ENCODE results near the gene RHOXF2.
"Not testable (repeated sequence)": the region's sequence is repeated elsewhere in the genome, so short reads cannot be mapped to it uniquely, and the experiment has no call there.

Gene RHOXF2, protein sequence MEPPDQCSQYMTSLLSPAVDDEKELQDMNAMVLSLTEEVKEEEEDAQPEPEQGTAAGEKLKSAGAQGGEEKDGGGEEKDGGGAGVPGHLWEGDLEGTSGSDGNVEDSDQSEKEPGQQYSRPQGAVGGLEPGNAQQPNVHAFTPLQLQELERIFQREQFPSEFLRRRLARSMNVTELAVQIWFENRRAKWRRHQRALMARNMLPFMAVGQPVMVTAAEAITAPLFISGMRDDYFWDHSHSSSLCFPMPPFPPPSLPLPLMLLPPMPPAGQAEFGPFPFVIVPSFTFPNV

DNA sequence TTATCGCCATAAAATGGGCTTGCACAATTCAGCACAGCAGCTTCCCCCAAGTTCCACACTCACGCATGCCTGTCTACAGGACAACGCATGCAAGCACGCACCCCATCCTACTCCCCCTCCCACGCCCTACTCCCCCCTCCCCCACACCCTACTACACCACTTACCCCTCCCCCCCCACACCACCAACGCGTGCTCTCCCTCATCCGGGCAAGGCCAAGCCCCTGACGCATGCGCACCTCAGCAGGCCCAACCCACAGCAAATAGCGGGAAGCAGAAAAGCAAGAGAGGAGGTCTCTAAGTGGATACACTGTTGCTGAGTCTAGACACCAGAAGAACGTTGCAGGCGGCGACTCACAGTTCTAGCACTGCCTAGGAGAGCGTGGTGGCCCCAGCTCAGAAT is at the start of gene RHOXF2:
TSS of gene RHOXF2 (plus strand) at position 301 of the 400 bp plus-strand sequence. CDS start 138 bp downstream, outside the sequence.
- not testable (repeated sequence) for H3K36me3 ChIP-seq; H3K9me3 ChIP-seq; H3K4me1 ChIP-seq (ENCODE audit: control insufficient read depth in 1 of 2, insufficient read depth in 1 of 2, low read depth in 1 of 2, low read length in 1 of 2); H3K27ac ChIP-seq; H3K27me3 ChIP-seq; H3K4me3 ChIP-seq (ENCODE audit: low read depth in 1 of 2, low read length in 1 of 2)

DNA sequence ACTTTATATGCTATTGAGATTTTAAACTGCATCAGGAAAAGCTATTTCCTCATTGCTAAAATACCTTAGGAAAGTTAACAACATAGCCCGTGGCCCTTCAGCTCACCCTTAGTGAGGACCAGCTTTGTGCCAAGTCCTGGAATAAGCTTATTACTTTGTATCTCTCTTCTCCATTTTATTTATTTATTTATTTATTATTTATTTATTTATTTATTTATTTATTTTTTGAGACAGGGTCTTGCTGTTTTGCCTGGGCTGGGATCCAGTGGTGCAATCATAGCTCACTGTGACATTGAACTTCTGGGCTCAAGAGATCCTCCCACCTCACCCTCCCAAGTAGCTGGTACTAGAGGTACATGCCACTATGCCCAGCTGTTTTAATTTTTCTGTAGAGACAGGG is 49.0 kb upstream of the RHOXF2 start:
- TF ChIP-seq, protein P1, sequence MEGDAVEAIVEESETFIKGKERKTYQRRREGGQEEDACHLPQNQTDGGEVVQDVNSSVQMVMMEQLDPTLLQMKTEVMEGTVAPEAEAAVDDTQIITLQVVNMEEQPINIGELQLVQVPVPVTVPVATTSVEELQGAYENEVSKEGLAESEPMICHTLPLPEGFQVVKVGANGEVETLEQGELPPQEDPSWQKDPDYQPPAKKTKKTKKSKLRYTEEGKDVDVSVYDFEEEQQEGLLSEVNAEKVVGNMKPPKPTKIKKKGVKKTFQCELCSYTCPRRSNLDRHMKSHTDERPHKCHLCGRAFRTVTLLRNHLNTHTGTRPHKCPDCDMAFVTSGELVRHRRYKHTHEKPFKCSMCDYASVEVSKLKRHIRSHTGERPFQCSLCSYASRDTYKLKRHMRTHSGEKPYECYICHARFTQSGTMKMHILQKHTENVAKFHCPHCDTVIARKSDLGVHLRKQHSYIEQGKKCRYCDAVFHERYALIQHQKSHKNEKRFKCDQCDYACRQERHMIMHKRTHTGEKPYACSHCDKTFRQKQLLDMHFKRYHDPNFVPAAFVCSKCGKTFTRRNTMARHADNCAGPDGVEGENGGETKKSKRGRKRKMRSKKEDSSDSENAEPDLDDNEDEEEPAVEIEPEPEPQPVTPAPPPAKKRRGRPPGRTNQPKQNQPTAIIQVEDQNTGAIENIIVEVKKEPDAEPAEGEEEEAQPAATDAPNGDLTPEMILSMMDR (IDR thresholded peaks at IDR 0.05), result no peak
- Histone ChIP-seq H3K9me3 (no peaks in the 10 kb centered on the region), H3K27ac (no peak overlapping the region), H3K4me3 (ENCODE audit: low read depth in 1 of 2, low read length in 1 of 2) (no peak overlapping the region), H3K36me3 (no peaks in the 10 kb centered on the region), H3K4me1 (ENCODE audit: control insufficient read depth in 1 of 2, insufficient read depth in 1 of 2, low read depth in 1 of 2, low read length in 1 of 2) (no peaks in the 10 kb centered on the region), H3K27me3 (no peaks in the 10 kb centered on the region)

DNA sequence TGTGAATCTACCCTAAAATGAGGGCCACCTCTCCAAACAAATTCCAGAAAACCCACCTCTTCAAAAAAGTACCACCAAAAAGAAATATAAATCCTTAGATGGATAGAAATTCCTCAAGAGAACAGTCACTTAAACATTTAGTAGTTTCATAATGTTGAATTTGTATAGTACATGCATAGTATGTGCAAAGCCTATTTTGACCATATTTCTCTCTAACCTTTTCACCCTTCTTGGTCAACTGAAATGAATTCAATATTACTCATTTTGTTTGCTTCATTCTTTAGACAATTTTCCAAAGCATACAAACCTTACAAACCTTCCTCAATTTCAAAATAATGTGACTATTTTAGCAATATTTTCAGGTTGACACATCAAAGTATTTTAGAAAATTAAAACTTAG is 46.8 kb upstream of the RHOXF2 start:
- Histone ChIP-seq H3K9me3 (no peaks in the 10 kb centered on the region), H3K4me3 (ENCODE audit: low read depth in 1 of 2, low read length in 1 of 2) (no peak overlapping the region), H3K36me3 (no peaks in the 10 kb centered on the region), H3K4me1 (ENCODE audit: control insufficient read depth in 1 of 2, insufficient read depth in 1 of 2, low read depth in 1 of 2, low read length in 1 of 2) (no peaks in the 10 kb centered on the region), H3K27ac (no peak overlapping the region), H3K27me3 (no peaks in the 10 kb centered on the region)
- TF ChIP-seq, protein P1 (IDR thresholded peaks at IDR 0.05), result no peak

DNA sequence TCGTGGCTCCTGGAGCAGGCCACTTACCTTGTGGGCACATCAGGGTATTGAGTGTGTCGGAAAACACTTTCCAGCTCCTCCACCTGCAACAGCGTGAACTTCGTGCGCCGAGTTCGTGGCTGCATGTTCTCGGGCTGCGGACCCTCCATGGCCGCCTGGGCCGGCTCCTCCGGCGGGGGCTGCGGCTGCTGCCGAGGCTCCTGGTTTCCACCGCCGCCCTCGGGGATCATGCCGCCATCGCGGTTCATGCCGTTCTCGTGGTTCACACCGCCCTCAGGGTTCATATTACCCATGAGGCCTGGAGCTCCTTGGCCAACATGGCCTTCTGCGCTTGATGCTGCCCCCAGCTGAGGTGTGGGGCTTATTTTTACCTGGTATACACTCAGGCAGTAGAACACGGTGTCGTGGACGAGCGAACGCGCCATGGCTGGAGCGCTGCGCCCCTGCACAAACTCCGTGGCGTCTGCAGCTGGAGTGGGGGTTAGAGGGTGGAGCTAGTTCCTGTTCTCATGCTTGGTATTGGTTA is 42.9 kb upstream of the RHOXF2 start, which contains the start of gene RHOXF1:
TSS of gene RHOXF1 (minus strand) at position 476 of the 526 bp plus-strand sequence. CDS start at position 425, 51 bp downstream.
- no peak within 1 kb of the TSS for H3K4me3 ChIP-seq (ENCODE audit: low read depth in 1 of 2, low read length in 1 of 2)
- H3K36me3 ChIP-seq, result no peaks in the 10 kb centered on the region
- H3K27me3 ChIP-seq, result no peaks in the 10 kb centered on the region
- TF ChIP-seq, protein P1 (IDR thresholded peaks at IDR 0.05), result no peak
- H3K9me3 ChIP-seq, result no peaks in the 10 kb centered on the region
- no peaks in the 10 kb centered on the region for H3K4me1 ChIP-seq (ENCODE audit: control insufficient read depth in 1 of 2, insufficient read depth in 1 of 2, low read depth in 1 of 2, low read length in 1 of 2)
- H3K27ac ChIP-seq, result no peak within 1 kb of the TSS

DNA sequence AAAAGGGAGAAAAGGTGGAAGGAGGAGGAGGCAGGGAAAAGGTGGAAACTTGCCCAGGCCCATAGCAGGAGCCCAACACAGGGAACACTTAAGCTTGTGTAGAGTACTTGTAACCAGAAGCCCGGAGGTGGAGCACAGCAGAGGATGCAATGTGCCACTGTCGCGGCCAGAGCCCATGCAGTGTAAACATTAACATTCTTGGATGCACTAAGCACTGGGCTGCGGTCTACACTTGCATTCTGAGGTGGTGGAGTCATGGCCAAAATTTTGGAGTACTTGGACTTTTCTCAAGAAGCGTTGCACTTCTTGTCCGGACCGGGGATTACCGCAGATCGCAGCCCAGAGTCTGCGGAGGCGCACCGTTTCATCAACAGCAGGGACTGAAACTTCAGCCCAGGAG is 38.2 kb upstream of the RHOXF2 start:
- TF ChIP-seq, protein P1 (IDR thresholded peaks at IDR 0.05), result no peak
- Histone ChIP-seq H3K9me3 (no peaks in the 10 kb centered on the region), H3K4me3 (ENCODE audit: low read depth in 1 of 2, low read length in 1 of 2) (no peak overlapping the region), H3K27me3 (no peaks in the 10 kb centered on the region), H3K36me3 (no peaks in the 10 kb centered on the region), H3K4me1 (ENCODE audit: control insufficient read depth in 1 of 2, insufficient read depth in 1 of 2, low read depth in 1 of 2, low read length in 1 of 2) (no peaks in the 10 kb centered on the region), H3K27ac (no peak overlapping the region)

DNA sequence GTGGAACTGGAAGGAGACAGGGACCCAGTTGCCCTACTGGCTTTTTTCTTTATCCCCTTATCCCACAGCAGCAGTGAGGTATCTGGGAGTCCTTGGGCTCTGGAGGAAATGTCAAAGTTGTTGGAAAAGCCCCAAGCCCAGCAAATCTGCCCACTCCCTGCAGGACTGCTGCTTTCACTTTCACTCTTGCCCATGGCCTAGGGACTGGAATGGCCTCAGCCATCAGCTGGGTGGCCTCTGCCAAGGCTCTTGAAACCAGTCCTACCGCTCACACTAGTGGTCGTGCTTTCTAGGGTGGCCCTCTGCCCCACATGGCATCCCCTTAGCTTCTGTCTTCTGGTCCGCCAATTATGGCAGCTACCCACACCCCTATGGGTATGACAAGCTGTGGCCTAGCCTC is 33.0 kb upstream of the RHOXF2 start:
- H3K36me3 ChIP-seq, result no peaks in the 10 kb centered on the region

DNA sequence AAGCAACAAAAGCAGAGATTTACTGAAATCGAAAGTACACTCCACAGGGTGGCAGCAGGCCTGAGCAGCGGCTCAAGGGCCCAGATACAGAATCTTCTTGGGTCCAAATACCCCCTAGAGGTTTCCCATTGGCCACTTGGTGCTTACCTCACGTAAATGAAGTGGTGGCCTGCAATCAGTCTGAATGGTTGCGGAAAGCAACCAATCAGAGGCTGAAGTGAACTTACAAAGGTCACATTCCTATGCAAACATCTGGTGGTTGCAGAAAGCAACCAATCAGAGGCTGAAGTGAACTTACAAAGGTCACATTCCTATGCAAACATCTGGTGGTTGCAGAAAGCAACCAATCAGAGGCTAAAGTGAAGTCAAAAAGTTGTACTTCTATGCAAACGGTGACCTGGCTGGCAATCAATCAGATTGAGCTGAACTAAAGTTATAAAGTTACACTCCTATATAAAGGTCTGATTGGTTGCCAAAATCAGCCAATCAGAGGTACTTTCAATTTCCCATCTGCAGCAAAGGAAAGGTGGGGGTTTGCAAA is 30.0 kb upstream of the RHOXF2 start:
- H3K27me3 ChIP-seq; H3K4me3 ChIP-seq (ENCODE audit: low read depth in 1 of 2, low read length in 1 of 2); H3K4me1 ChIP-seq (ENCODE audit: control insufficient read depth in 1 of 2, insufficient read depth in 1 of 2, low read depth in 1 of 2, low read length in 1 of 2); H3K27ac ChIP-seq; H3K36me3 ChIP-seq; H3K9me3 ChIP-seq: not testable (repeated sequence)

More for the DNA sequence above, 33.0 kb upstream of the RHOXF2 start:
- Histone ChIP-seq H3K9me3 (no peaks in the 10 kb centered on the region), H3K27ac (peak overlapping the region; percentile 66), H3K4me1 (ENCODE audit: control insufficient read depth in 1 of 2, insufficient read depth in 1 of 2, low read depth in 1 of 2, low read length in 1 of 2) (no peaks in the 10 kb centered on the region), H3K27me3 (no peaks in the 10 kb centered on the region), H3K4me3 (ENCODE audit: low read depth in 1 of 2, low read length in 1 of 2) (no peak overlapping the region)
- TF ChIP-seq, protein P1 (IDR thresholded peaks at IDR 0.05), result no peak

Data from neutrophil (primary cell).